ENCODE results near the gene CDH16.
A peak's percentile ranks its signal among the peaks of the same experiment; 100 is the strongest.

Gene CDH16

DNA sequence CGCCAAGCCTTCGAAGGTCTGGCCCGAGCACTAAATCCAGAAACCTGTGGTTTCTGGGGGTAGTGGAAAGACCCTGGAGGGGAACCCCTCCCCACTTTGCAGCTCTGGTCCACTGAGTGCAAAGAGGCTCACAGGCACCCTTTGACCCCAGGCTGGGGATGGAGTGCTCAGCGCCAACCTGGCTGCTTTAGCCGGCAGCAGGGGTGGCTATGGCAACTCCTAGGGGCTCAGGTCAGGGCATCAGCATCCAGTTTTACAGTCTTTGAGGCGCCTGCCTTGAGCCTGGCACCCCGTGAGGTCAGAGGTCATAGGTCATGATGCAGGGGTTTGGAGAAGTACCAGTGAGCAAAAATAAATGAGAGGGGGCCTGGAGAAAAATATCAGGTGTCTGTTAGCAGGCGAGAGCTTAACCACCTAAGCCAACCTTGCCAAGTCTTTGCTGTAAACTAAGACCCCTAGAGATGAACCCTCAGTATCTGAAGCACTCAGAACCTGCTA, 56.6 kb downstream of the CDH16 start:
- TF ChIP-seq CTCF (conservative IDR thresholded peaks at IDR 0.05; ENCODE audit: low read length), result no peak
- no peak overlapping the region for H3K4me3 ChIP-seq (ENCODE audit: low read length)
- no peak for DNase-seq (ENCODE audit: low read depth)

DNA sequence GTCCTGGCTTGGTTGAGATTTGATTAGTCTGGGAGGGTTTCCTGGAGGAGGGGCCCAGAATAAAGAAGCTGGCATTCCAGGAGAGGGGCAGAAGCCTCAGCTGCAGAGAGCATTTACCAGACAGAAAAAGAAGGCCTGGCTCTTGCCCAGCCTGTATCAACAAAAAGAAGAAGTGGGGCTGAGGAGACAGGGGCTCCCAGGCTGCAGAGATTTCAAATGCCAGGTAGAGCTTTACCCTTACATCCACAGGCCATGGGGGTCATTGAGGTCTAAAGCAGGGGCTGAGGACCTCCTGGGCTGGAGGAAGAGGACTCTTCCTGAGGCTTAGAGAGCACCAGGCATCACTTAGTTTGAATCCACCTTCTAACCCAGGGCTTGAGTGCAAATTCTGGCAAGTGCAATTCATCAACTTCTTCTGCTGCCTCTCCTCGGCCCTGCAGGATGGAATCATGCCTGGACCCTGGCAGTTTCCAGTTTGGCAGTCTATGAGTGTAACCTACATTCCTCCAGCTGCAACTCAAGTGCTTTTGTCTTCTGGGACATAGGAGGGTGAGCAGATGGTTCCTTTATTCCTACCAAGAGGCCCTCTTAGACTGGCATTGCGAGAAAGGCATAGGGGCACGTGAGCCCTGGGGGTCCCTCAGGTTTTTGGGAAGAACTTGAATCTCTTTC, 59.2 kb downstream of the CDH16 start:
- no peak for TF ChIP-seq CTCF (conservative IDR thresholded peaks at IDR 0.05; ENCODE audit: low read length)
- peak; percentile 15 for DNase-seq (ENCODE audit: low read depth)
- H3K4me3 ChIP-seq (ENCODE audit: low read length), result no peak overlapping the region

- no peak for TF ChIP-seq CTCF (conservative IDR thresholded peaks at IDR 0.05; ENCODE audit: low read length)
- DNase-seq (ENCODE audit: low read depth), result peak; percentile 50
- H3K4me3 ChIP-seq (ENCODE audit: low read length), result no peak overlapping the region
These were observed 59.8 kb downstream of the CDH16 start for GRCh38 chr16:66858740-66859396.

All from AG10803 (cell line).